ENCODE measurements around the gene KLHL14.

KLHL14 gene

DNA sequence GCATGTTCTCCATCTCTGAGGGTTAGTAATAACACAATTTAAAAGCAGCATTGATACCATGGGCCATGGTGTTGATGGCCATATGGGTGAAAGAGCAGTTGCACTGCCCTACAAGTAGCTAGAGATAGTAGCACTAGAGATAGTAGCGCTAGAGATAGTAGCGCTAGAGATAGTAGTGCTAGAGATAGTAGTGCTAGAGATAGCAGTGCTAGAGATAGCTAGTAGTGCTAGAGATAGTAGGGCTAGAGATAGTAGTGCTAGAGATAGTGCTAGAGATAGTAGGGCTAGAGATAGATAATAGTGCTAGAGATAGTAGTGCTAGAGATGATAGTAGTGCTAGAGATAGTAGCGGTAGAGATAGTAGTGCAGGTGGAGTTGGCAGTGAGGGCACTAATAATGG is 39.5 kb upstream of the KLHL14 start:
- Histone ChIP-seq H3K4me3 (replicated peaks; ENCODE audit: insufficient read depth, low read length) (no peak overlapping the region), H3K27ac (replicated peaks) (no peak overlapping the region), H3K27me3 (ENCODE audit: insufficient read depth, poor library complexity, severe bottlenecking) (no peaks in the 10 kb centered on the region)
- DNase-seq (ENCODE audit: low read depth in 1 of 2, low spot score in 1 of 2), result no peak
- TF ChIP-seq, protein P1, sequence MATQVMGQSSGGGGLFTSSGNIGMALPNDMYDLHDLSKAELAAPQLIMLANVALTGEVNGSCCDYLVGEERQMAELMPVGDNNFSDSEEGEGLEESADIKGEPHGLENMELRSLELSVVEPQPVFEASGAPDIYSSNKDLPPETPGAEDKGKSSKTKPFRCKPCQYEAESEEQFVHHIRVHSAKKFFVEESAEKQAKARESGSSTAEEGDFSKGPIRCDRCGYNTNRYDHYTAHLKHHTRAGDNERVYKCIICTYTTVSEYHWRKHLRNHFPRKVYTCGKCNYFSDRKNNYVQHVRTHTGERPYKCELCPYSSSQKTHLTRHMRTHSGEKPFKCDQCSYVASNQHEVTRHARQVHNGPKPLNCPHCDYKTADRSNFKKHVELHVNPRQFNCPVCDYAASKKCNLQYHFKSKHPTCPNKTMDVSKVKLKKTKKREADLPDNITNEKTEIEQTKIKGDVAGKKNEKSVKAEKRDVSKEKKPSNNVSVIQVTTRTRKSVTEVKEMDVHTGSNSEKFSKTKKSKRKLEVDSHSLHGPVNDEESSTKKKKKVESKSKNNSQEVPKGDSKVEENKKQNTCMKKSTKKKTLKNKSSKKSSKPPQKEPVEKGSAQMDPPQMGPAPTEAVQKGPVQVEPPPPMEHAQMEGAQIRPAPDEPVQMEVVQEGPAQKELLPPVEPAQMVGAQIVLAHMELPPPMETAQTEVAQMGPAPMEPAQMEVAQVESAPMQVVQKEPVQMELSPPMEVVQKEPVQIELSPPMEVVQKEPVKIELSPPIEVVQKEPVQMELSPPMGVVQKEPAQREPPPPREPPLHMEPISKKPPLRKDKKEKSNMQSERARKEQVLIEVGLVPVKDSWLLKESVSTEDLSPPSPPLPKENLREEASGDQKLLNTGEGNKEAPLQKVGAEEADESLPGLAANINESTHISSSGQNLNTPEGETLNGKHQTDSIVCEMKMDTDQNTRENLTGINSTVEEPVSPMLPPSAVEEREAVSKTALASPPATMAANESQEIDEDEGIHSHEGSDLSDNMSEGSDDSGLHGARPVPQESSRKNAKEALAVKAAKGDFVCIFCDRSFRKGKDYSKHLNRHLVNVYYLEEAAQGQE (IDR thresholded peaks at IDR 0.05; ENCODE audit: insufficient replicate concordance, low read depth), result no peak
- TF ChIP-seq, protein P2, sequence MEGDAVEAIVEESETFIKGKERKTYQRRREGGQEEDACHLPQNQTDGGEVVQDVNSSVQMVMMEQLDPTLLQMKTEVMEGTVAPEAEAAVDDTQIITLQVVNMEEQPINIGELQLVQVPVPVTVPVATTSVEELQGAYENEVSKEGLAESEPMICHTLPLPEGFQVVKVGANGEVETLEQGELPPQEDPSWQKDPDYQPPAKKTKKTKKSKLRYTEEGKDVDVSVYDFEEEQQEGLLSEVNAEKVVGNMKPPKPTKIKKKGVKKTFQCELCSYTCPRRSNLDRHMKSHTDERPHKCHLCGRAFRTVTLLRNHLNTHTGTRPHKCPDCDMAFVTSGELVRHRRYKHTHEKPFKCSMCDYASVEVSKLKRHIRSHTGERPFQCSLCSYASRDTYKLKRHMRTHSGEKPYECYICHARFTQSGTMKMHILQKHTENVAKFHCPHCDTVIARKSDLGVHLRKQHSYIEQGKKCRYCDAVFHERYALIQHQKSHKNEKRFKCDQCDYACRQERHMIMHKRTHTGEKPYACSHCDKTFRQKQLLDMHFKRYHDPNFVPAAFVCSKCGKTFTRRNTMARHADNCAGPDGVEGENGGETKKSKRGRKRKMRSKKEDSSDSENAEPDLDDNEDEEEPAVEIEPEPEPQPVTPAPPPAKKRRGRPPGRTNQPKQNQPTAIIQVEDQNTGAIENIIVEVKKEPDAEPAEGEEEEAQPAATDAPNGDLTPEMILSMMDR (IDR thresholded peaks at IDR 0.05; ENCODE audit: insufficient read depth, low read length), result no peak
- TF ChIP-seq POLR2AphosphoS5 (IDR thresholded peaks at IDR 0.05; ENCODE audit: low read depth) (no peak), SPI1 (IDR thresholded peaks at IDR 0.05; ENCODE audit: borderline replicate concordance, low read depth) (no peak), GABPA (IDR thresholded peaks at IDR 0.05; ENCODE audit: low read depth) (no peak)

DNA sequence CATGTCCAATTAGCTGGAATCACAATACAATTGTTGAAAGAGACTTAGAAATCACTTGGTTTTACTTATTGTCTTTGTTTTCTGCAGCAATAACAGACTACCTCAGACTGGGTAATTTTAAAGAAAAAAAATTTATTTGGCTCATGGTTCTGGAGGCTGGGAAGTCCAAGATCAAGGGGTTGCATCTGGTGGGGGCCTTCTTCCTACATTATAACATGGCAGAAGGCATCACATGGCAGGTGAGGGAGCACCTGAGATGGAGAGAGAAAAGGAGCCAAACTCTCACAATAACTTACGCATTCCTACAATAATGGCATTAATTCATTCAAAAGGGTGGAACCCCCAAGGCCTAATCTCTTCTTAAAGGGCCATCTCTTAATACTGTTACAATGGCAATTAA is 37.5 kb upstream of the KLHL14 start:
- H3K27me3 ChIP-seq (ENCODE audit: insufficient read depth, poor library complexity, severe bottlenecking), result no peaks in the 10 kb centered on the region
- no peak for DNase-seq (ENCODE audit: low read depth in 1 of 2, low spot score in 1 of 2)
- TF ChIP-seq SPI1 (IDR thresholded peaks at IDR 0.05; ENCODE audit: borderline replicate concordance, low read depth) (no peak), POLR2AphosphoS5 (IDR thresholded peaks at IDR 0.05; ENCODE audit: low read depth) (no peak), GABPA (IDR thresholded peaks at IDR 0.05; ENCODE audit: low read depth) (no peak)
- TF ChIP-seq, protein P2 (IDR thresholded peaks at IDR 0.05; ENCODE audit: insufficient read depth, low read length), result no peak
- TF ChIP-seq, protein P1 (IDR thresholded peaks at IDR 0.05; ENCODE audit: insufficient replicate concordance, low read depth), result no peak
- H3K27ac ChIP-seq (replicated peaks), result no peak overlapping the region
- H3K4me3 ChIP-seq (replicated peaks; ENCODE audit: insufficient read depth, low read length), result no peak overlapping the region

DNA sequence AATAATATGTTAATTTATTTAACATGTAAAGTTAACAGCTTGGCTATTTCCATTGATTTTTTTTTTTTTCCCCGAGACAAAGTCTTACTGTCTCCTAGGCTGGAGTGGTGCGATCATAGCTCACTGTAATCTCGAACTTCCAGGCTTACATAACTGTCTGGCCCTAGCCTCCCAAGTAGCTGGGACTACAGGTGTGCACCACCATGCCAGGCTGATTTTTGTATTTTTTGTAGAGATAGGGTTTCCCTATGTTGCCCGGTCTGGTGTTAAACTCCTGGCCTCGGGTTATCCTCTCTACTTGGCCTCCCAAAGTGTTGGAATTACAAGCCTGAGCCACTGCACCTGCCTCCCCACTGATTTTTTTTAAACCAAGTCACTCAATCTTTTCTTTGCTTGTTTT is 32.5 kb upstream of the KLHL14 start:
- DNase-seq (ENCODE audit: low read depth in 1 of 2, low spot score in 1 of 2), result no peak
- Histone ChIP-seq H3K27ac (replicated peaks) (no peak overlapping the region), H3K4me3 (replicated peaks; ENCODE audit: insufficient read depth, low read length) (no peak overlapping the region), H3K27me3 (ENCODE audit: insufficient read depth, poor library complexity, severe bottlenecking) (no peaks in the 10 kb centered on the region)
- TF ChIP-seq POLR2AphosphoS5 (IDR thresholded peaks at IDR 0.05; ENCODE audit: low read depth) (no peak), SPI1 (IDR thresholded peaks at IDR 0.05; ENCODE audit: borderline replicate concordance, low read depth) (no peak), GABPA (IDR thresholded peaks at IDR 0.05; ENCODE audit: low read depth) (no peak)
- TF ChIP-seq, protein P1 (IDR thresholded peaks at IDR 0.05; ENCODE audit: insufficient replicate concordance, low read depth), result no peak
- TF ChIP-seq, protein P2 (IDR thresholded peaks at IDR 0.05; ENCODE audit: insufficient read depth, low read length), result no peak
